IMR-90 (cell line): ENCODE data around the gene OR4E2.

ENCODE experiments used
- BHLHE40 ChIP-seq: fragments of 150-350 bp; IDR thresholded peaks from 2 replicates; pipeline ENCODE4 v1.6.1; 2016; ENCODE audit warnings: mild to moderate bottlenecking, low read depth, low read length
- CEBPB ChIP-seq: IDR thresholded peaks from 2 replicates; pipeline ENCODE4 v1.6.1; 2012; ENCODE audit warnings: low read depth, low read length, improper control_type of control experiment
- CTCF ChIP-seq: conservative IDR thresholded peaks from 2 replicates; pipeline ENCODE4 v1.5.1; 2012; ENCODE audit warnings: mild to moderate bottlenecking, low read depth, low read length, improper control_type of control experiment
- ELK1 ChIP-seq: fragments of 150-350 bp; IDR thresholded peaks from 2 replicates; pipeline ENCODE4 v1.6.1; 2016; ENCODE audit warnings: low read depth, mild to moderate bottlenecking, low read length, moderate library complexity, borderline replicate concordance
- POLR2A ChIP-seq: IDR thresholded peaks from 2 replicates; pipeline ENCODE4 v1.6.1; 2012; ENCODE audit warnings: mild to moderate bottlenecking, low read depth, low read length

- TF ChIP-seq CTCF = no peak
- no peak for TF ChIP-seq ELK1
- no peak for TF ChIP-seq CEBPB
- TF ChIP-seq POLR2A = no peak
- TF ChIP-seq BHLHE40 = no peak
These were observed 41.3 kb upstream of the OR4E2 start for GRCh38 chr14:21612324-21612723.
